Upper lobe of left lung (tissue), 6 donors: ENCODE measurements around the gene SYNPO2. TPM values are rescaled to one million over a fixed set of nuclear protein-coding genes. Genes with fewer than 3 reads are reported as not detected.
"Not testable (repeated sequence)": the region's sequence is repeated elsewhere in the genome, so short reads cannot be mapped to it uniquely, and the experiment has no call there.

ENCODE experiments used
- ATAC-seq, 2 donors: fragments of 200-7000 bp; cut with Tn5 transposase; one replicate each; pipeline ENCODE4 v1.9.1; 2022; ENCODE audit warnings: mild to moderate bottlenecking in 2 of 2, moderate library complexity in 2 of 2; ENCODE audit not compliant: low FRiP score in 2 of 2
- DNase-seq, 2 donors: peaks; one replicate each; pipeline ENCODE4 v3.0.0-alpha.2; 2019 to 2020
- H3K27ac ChIP-seq, 4 donors: fragments of 200-600 bp; sonication (generic); one replicate each; pipeline ENCODE4 v1.5.1; 2016 to 2019
- H3K27me3 ChIP-seq, 4 donors: fragments of 200-600 bp; sonication (generic); one replicate each; pipeline ENCODE4 v1.5.1; 2017 to 2019
- H3K36me3 ChIP-seq, 4 donors: fragments of 200-600 bp; sonication (generic); one replicate each; pipeline ENCODE4 v1.5.1; 2016 to 2019
- H3K4me1 ChIP-seq, 4 donors: fragments of 200-600 bp; sonication (generic); one replicate each; pipeline ENCODE4 v1.5.1; 2018 to 2019
- H3K4me3 ChIP-seq, 4 donors: fragments of 200-600 bp; sonication (generic); one replicate each; pipeline ENCODE4 v1.5.1; 2017 to 2019; ENCODE audit warnings: mild to moderate bottlenecking in 2 of 4, moderate library complexity in 1 of 4
- H3K9me3 ChIP-seq, 4 donors: fragments of 200-600 bp; sonication (generic); one replicate each; pipeline ENCODE4 v1.5.1; 2018 to 2019
- EP300 ChIP-seq, 4 donors: sonication (generic); formaldehyde crosslinking; IDR thresholded peaks; one replicate each; pipeline ENCODE4 v1.5.1; 2017; ENCODE audit warnings: antibody characterized with exemption in 4 of 4, control low read depth in 2 of 4
- POLR2A ChIP-seq, 4 donors: fragments of 450-650 bp; IDR thresholded peaks; one replicate each; pipeline ENCODE4 v1.5.1; 2016 to 2017; ENCODE audit warnings: antibody characterized with exemption in 4 of 4, mild to moderate bottlenecking in 2 of 4
- POLR2AphosphoS5 ChIP-seq, 2 donors: sonication (generic); formaldehyde crosslinking; IDR thresholded peaks; one replicate each; pipeline ENCODE4 v1.5.1; 2017; ENCODE audit warnings: antibody characterized with exemption in 2 of 2
- WGBS, 2 donors: methylation state at CpG; one replicate each; pipeline ENCODE4 v1.1.5; 2017 to 2018; 5-methylcytosine and 5-hydroxymethylcytosine counted together
- total RNA-seq, 6 donors: library from RNA; depleted of rRNA in 4 of 6; stranded (reverse); fragments of >200 nt in 4 of 6; gene quantifications; one replicate each; pipeline versions ENCODE4 v1.1.0 to v1.2.1, GENCODE V29; 2016 to 2021
- TF ChIP-seq, protein P1 (sequence below), 6 experiments: fragments of 450-650 bp in 4 of 6; fragments of 200-600 bp in 2 of 6; sonication (generic) in 2 of 6; IDR thresholded peaks; one replicate each; pipeline ENCODE4 v1.5.1; 2016 to 2019; ENCODE audit warnings: antibody characterized with exemption in 6 of 6
- donor health status: DM: no; HTN: no; CAD: no; lungs with moderate emphysema.
- donor health status: DM: no; HTN: yes; CAD: no; lungs with severe emphysema.

Gene SYNPO2
- total RNA-seq, 6 donors from 2014 or later = 7.9 to 56.3 (median 17.0) TPM

DNA sequence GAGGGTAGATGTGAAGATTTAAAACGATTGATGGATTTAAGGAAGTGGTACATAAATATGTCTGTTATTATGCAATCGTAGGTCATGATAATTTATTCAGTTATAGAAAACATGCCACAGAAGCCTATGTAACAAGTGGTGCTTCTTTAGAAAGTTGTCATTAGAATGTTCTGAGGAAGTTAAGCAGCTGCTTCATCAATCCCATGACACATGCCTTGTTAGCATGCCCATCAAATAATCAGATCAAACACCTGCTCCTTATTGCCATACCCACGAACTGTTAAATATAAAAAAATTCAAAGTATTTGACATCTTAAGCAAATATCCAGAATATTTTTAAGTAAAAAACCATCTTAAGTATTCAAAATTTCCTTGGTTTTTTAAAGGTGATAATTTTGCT lies 170.6 kb downstream of the SYNPO2 start:
- 26 to 38% methylated on average over 3 of the region's 3 CpGs for WGBS, 2 donors
- no peak overlapping the region for H3K4me3 ChIP-seq
- no peaks in the 10 kb centered on the region for H3K27me3 ChIP-seq
- DNase-seq (no peak), ATAC-seq (no peak)
- TF ChIP-seq POLR2AphosphoS5 (IDR thresholded peaks at IDR 0.05) (no peak), EP300 (IDR thresholded peaks at IDR 0.05) (no peak), POLR2A (IDR thresholded peaks at IDR 0.05) (no peak)
- TF ChIP-seq, protein P1, sequence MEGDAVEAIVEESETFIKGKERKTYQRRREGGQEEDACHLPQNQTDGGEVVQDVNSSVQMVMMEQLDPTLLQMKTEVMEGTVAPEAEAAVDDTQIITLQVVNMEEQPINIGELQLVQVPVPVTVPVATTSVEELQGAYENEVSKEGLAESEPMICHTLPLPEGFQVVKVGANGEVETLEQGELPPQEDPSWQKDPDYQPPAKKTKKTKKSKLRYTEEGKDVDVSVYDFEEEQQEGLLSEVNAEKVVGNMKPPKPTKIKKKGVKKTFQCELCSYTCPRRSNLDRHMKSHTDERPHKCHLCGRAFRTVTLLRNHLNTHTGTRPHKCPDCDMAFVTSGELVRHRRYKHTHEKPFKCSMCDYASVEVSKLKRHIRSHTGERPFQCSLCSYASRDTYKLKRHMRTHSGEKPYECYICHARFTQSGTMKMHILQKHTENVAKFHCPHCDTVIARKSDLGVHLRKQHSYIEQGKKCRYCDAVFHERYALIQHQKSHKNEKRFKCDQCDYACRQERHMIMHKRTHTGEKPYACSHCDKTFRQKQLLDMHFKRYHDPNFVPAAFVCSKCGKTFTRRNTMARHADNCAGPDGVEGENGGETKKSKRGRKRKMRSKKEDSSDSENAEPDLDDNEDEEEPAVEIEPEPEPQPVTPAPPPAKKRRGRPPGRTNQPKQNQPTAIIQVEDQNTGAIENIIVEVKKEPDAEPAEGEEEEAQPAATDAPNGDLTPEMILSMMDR (IDR thresholded peaks at IDR 0.05) = no peak
- no peaks in the 10 kb centered on the region for H3K9me3 ChIP-seq
- no peaks in the 10 kb centered on the region for H3K36me3 ChIP-seq
- H3K4me1 ChIP-seq = no peaks in the 10 kb centered on the region
- H3K27ac ChIP-seq = no peak overlapping the region

DNA sequence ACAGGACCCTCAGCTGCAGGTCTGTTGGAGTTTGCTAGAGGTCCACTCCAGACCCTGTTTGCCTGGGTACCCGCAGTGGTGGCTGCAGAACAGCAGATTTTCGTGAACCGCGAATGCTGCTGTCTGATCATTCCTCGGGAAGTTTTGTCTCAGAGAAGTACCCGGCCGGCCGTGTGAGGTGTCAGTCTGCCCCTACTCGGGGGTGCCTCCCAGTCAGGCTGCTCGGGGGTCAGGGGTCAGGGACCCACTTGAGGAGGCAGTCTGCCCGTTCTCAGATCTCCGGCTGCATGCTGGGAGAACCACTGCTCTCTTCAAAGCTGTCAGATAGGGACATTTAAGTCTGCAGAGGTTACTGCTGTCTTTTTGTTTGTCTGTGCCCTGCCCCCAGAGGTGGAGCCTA lies 178.5 kb downstream of the SYNPO2 start:
- not testable (repeated sequence) for H3K27ac ChIP-seq, H3K27me3 ChIP-seq, H3K36me3 ChIP-seq, ATAC-seq, H3K9me3 ChIP-seq, H3K4me1 ChIP-seq, H3K4me3 ChIP-seq
- 92% methylated on average over 6 of the region's 12 CpGs; no CpG with 5 or more reads in 1 of the 2 donors for WGBS, 2 donors
- DNase-seq = peak in 1 of 2 donors; percentile 20

DNA sequence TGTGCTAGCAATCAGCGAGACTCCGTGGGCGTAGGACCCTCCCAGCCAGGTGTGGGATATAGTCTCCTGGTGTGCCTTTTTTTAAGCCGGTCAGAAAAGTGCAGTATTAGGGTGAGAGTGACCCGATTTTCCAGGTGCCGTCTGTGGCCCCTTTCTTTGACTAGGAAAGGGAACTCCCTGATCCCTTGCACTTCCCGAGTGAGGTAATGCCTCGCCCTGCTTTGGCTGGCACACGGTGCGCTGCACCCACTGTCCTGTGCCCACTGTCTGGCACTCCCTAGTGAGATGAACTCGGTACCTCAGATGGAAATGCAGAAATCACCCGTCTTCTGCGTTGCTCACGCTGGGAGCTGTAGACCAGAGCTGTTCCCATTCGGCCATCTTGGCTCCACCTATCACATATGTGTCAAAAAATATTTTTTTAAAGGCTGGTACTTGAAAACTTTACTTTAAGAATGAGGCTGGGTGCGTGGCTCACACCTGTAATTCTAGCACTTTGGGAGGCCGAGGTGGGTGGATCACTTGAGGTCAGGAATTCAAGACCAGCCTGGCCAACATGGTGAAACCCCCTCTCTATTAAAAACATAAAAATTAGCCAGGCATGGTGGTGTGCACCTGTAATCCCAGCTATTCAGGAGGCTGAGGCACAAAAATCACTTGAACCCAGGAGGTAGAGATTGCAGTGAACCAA lies 179.2 kb downstream of the SYNPO2 start:
- not testable (repeated sequence) for H3K4me3 ChIP-seq, ATAC-seq, H3K36me3 ChIP-seq, H3K4me1 ChIP-seq, DNase-seq, H3K27ac ChIP-seq, H3K9me3 ChIP-seq, H3K27me3 ChIP-seq
- 76 to 78% methylated on average over 14 to 17 of the region's 17 CpGs for WGBS, 2 donors

DNA sequence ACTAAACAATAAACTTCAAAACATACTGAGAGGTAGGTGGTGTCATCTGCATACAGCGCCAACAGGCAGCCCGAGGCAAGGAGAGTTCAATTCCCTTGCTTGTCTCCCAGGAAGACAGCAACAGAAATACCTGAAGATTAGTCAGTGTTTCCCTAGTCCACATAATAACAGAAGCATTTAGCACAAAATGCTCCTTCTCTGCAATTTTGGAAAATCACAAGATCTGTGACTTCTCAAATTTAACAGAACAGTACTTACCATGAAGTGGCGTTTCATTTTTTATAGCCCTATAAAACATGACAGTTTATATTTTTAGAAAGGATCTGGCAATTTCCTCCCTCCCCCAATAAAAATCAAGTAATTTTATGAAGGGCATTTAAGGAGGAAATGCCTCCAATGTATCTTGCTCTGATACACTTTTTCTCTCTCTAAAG lies 179.9 kb downstream of the SYNPO2 start:
- TF ChIP-seq POLR2A (IDR thresholded peaks at IDR 0.05) (no peak), POLR2AphosphoS5 (IDR thresholded peaks at IDR 0.05) (no peak), EP300 (IDR thresholded peaks at IDR 0.05) (no peak)
- TF ChIP-seq, protein P1 (IDR thresholded peaks at IDR 0.05) = no peak
- DNase-seq (no peak), ATAC-seq (no peak)
- Histone ChIP-seq H3K4me3 (no peak overlapping the region), H3K27me3 (no peaks in the 10 kb centered on the region), H3K36me3 (no peaks in the 10 kb centered on the region), H3K27ac (no peak overlapping the region), H3K4me1 (peaks cover 0 to 5% (median 0%) of the 10 kb centered on the region in 4 donors), H3K9me3 (no peaks in the 10 kb centered on the region)
- 65 to 69% methylated on average over 3 of the region's 3 CpGs for WGBS, 2 donors

DNA sequence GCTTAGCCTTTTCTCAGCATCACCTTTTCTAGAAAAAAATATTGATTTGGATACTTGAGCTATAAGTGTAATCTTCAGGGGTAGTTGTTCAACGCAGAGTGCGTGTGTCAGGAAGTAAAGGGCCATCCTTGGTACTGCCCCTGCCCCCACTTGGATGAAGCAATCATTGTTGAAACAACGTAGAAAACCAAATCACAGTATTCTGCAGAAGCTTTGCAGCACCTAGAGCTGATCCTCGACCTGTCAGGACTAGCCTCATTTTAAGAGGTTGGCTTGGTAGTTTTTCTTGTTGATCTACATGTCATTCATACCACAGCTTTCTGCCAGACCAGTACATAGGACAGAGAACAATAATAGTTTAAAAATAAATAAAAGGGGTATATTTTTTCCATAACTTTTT lies 181.6 kb downstream of the SYNPO2 start:
- ATAC-seq (no peak), DNase-seq (no peak)
- TF ChIP-seq EP300 (IDR thresholded peaks at IDR 0.05) (no peak), POLR2AphosphoS5 (IDR thresholded peaks at IDR 0.05) (no peak), POLR2A (IDR thresholded peaks at IDR 0.05) (no peak)
- TF ChIP-seq, protein P1 (IDR thresholded peaks at IDR 0.05) = no peak
- Histone ChIP-seq H3K4me1 (peaks cover 0 to 5% (median 0%) of the 10 kb centered on the region in 4 donors), H3K36me3 (no peaks in the 10 kb centered on the region), H3K27ac (no peak overlapping the region), H3K27me3 (no peaks in the 10 kb centered on the region), H3K4me3 (no peak overlapping the region), H3K9me3 (no peaks in the 10 kb centered on the region)
- WGBS, 2 donors = 27 to 43% methylated on average over 4 of the region's 4 CpGs
